HG02943 (cell line): ENCODE data around the gene SLC39A8.

ENCODE experiments used
- ATAC-seq: cut with Tn5 transposase; IDR thresholded peaks from one replicate; pipeline ENCODE4 v1.9.1; 2021; ENCODE audit warnings: mild to moderate bottlenecking, low read depth, moderate library complexity; ENCODE audit not compliant: unreplicated experiment

Gene SLC39A8

GRCh38 chr4:102342404-102343074, 2.7 kb downstream of the SLC39A8 start:
- no peak for ATAC-seq

- ATAC-seq = no peak
Observed at GRCh38 chr4:102341201-102341600, 4.1 kb downstream of the SLC39A8 start.

- no peak for ATAC-seq
Observed at GRCh38 chr4:102339018-102339417, 6.3 kb downstream of the SLC39A8 start.

GRCh38 chr4:102338405-102338804, 6.9 kb downstream of the SLC39A8 start:
- no peak for ATAC-seq

- no peak for ATAC-seq
Observed at GRCh38 chr4:102335616-102336015, 9.7 kb downstream of the SLC39A8 start.

GRCh38 chr4:102334624-102335023, 10.7 kb downstream of the SLC39A8 start:
- ATAC-seq = no peak

GRCh38 chr4:102333787-102334186, 11.5 kb downstream of the SLC39A8 start:
- no peak for ATAC-seq

GRCh38 chr4:102328045-102328444, 17.2 kb downstream of the SLC39A8 start:
- ATAC-seq = no peak

GRCh38 chr4:102326951-102327350, 18.3 kb downstream of the SLC39A8 start:
- ATAC-seq = no peak

- ATAC-seq = no peak
Observed at GRCh38 chr4:102324730-102325129, 20.6 kb downstream of the SLC39A8 start.

GRCh38 chr4:102322736-102323135, 22.5 kb downstream of the SLC39A8 start:
- ATAC-seq = no peak

GRCh38 chr4:102321260-102321995, 23.9 kb downstream of the SLC39A8 start:
- ATAC-seq = peak; percentile 87

GRCh38 chr4:102319594-102319993, 25.7 kb downstream of the SLC39A8 start:
- ATAC-seq = no peak

GRCh38 chr4:102318526-102318925, 26.8 kb downstream of the SLC39A8 start:
- no peak for ATAC-seq

GRCh38 chr4:102318105-102318504, 27.2 kb downstream of the SLC39A8 start:
- ATAC-seq = no peak

GRCh38 chr4:102317459-102317858, 27.8 kb downstream of the SLC39A8 start:
- ATAC-seq = no peak

- no peak for ATAC-seq
Observed at GRCh38 chr4:102316585-102316984, 28.7 kb downstream of the SLC39A8 start.

GRCh38 chr4:102315532-102315931, 29.8 kb downstream of the SLC39A8 start:
- no peak for ATAC-seq

- ATAC-seq = no peak
Observed at GRCh38 chr4:102312417-102312816, 32.9 kb downstream of the SLC39A8 start.

GRCh38 chr4:102311912-102312311, 33.4 kb downstream of the SLC39A8 start:
- ATAC-seq = no peak

GRCh38 chr4:102311407-102311806, 33.9 kb downstream of the SLC39A8 start:
- ATAC-seq = no peak
